CD4-positive, alpha-beta T cell treated with Interleukin-4 for 4 hours (primary cell): Measurements from ENCODE around the gene CREB3L1.
"Not testable (repeated sequence)": the region's sequence is repeated elsewhere in the genome, so short reads cannot be mapped to it uniquely, and the experiment has no call there.

Experiments used
- DNase-seq: peaks from one replicate; pipeline ENCODE4 v3.0.0-alpha.2; 2020

CREB3L1 gene

DNA sequence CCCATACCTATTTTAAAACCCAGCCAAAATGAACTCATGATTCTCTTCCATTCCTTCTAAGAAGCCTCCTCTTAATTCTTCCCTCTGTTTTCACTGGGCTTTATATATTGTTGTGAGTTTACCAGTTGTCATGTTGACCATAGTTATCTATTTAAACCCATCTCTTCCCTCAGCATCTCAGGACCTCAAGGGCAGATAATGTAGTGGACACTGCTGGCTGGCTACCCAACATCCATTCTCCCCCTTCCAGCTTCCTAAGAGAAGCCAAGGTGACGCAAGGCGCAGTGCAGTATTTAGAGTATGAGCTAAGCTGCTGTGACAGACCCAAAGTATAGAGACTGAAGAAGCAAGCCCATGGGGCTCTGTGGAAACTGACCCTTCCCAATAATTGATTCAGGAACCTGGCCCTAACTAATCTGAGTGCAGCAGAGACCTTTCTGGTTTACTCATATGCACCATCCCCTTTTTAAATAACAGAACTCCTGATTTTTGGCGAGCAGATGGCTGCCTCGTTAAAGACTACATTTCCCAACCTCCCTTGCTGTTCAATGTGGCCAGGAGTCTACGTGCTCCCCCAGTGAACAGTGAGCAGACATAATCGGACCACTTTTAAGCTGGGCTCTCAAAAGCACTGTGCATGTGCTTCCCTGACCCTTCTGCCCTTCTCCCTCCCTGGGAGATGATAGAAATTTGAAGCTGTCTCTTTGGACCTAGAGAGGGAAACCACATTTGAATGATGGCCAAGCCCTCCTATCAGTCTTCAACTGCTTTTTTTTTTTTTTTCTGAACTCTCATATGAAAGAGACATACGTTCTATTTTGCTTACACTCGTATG lies 28.1 kb upstream of the CREB3L1 start:
- DNase-seq: no peak

DNA sequence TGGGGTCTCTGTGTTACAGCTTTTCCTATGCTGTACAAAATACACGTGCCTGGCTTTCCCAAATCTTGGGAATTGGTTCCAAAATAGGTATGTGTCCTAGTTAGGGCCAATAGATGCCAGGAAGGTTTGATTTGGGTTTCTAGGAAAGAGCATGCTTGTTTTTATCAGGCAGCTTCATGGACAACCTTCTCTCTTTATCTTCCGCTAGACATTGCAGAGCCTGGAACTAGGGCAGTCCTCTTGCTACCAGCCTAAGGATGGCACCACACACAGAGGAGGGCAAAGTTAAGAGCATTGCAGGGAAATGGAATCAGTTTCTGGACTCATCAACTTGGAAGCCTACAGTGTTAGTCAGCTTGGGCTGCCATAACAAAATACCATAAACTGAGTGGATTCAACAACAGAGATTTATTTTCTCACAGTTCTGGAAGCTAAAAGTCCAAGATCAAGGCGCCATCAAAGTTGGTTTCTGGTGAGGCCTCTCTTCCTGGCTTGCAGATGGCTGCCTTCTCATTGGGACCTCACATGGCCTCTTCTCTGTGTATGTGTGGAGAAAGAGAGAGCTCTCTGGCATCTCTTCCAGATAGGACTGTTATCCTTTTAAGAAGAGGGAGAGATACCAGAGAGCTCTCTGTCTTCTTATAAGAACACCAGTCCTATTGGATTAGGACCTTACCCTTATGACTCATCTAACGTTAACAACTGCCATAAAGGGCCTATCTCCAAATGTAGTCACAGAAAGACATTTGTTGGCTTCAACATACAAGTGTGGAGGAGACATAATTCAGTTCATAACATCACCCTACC lies 27.3 kb upstream of the CREB3L1 start:
- no peak for DNase-seq

DNA sequence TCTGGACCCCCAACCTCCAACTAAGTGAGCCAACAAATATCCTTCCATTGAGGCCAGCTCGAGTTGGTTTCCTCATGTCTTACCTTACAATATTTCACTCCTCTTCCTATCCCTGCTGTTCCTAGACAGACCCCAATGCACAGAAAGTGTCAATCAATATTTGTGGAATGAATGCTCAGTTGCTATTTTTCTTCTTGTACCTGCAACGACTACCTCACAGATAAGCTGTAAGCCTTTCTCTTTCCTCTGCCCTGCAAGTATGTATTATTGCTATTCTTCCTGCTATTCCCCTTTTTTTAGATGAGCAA lies 26.8 kb upstream of the CREB3L1 start:
- DNase-seq: no peak

DNA sequence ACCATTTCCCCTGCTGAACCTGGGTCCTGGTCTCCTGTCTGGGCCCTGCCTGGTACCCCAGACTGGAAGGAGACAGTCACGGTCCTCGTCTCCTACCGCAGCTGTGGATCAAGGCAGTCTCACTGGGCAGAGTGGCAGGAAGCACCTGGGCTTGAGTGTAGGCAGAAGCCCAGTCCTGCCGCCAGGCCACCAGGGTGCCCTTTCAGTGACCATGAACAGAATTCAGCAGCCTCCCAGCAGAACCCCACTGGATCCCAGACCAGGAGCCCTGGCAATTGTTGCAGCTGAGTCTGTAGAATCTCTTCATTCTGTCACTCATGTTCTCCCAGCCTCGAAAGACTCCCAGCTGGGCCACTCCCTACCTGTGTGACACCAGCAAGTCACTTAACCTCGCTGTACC lies 25.5 kb upstream of the CREB3L1 start:
- no peak for DNase-seq

DNA sequence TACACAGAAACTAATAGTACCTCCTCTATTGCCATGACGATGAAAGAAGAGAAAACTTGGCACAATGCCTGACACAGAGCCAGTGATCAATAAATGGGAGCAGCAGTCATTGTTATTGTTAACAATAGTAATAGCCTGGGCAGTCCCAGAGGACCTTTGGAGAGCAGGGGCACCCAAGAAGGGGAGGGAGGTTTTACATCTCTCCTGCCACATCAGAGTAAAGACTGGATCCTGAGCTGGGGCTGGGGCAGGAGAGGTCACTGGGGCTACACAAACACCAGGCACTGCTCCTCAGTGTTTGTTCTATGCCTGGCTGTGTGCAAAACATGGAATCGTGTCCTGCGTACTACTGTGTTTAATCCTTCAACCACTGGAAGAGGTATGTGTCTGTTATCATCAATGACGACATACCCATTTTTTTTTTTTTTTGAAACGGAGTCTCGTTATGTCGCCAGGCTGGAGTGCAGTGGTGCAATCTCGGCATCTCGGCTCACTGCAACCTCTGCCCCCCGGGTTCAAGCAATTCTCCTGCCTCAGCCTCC lies 25.0 kb upstream of the CREB3L1 start:
- no peak for DNase-seq

DNA sequence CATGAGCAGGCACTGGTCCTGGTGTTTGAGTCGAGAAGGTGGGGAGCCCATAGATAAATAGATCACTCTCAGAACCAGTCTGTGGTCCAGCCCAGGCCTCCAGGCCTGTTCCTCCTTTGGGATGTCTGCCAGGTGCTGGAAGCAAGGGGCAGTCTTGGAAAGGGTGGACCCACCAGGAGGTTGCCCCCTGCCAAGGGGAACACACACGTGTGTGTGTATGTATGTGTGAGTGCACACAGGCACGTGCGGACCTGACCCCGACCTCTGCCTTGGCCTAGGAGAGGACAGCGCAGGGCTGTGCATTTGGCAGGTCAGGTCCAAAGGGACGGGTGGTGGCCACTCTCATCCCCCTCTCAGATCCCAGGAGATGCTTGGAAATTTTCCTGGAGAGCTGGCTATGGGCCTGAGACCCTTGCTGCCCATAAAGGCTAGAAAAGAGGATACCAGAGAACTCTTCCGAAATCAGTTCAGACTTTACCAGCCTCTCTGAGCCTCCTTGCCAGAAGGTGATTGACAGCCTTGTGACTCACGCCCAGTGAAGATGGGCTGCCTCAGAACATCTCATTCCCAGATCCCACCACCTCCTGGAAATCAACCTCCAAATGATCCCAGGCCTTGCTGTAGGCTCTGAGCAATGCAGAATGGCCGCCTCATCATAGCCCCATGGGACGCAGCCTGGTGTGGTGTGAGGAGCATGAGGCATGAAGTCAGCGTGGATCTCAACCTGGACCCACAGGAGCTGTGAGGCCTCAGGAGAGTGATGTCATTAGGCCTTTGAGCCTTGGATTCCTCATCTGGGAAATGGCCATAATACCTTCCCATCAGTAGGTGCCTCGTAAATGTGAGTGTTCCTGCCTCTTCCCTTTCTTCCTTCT lies 24.0 kb upstream of the CREB3L1 start:
- no peak for DNase-seq

DNA sequence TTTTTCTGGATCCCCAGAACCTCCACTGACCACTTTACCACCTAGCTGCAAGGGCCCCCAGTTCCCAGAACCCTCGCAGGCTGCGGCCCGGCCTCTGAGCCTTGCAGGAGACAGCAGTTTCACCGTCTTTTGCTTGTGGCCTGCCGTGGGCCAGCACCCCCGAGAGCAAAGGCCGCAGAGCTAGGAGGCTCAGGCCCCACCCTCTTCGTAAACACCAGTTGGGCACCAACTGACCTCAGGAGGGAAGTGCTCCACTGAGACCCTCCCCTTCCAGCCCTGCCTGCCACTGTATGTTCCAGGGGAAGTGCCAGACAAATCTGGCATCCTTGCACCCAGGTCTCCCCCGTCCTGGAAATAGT lies 23.4 kb upstream of the CREB3L1 start:
- no peak for DNase-seq

DNA sequence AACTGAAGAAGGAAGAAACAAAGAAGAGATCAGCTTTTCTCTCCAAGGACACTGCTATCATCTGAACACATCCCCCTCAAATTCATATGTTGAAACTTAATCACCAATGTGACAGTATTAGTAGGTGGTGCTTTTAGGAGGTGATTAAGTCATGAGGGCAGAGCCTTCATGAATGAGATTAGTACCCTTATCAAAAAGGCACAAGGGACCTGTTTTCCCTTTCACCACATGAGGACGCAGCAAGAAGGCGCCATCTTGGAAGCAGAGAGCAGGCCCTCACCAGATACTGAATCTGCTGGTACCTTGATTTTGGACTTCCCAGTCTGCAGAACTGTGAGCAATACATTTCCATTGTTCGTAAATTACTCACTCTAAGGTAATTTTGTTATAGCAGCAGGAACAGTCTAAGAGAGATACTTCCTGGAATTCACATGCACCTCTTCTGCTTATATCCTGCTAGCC lies 20.9 kb upstream of the CREB3L1 start:
- DNase-seq: no peak

DNA sequence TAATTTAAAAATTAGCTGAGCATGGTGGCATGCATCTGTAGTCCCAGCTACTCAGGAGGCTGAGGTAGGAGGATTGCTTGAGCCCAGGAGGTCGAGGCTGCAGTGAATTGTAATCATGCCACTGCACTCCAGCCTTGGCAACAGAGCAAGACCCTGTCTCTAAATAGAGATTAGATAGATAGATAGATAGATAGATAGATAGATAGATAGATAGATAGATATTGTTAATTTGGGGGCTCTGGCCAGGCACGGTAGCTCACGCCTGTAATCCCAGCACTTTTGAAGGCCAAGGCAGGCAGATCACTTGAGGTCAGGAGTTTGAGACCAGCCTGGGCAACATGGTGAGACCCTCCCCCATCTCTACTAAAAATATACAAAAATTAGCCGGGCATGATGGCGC lies 18.1 kb upstream of the CREB3L1 start:
- not testable (repeated sequence) for DNase-seq

DNA sequence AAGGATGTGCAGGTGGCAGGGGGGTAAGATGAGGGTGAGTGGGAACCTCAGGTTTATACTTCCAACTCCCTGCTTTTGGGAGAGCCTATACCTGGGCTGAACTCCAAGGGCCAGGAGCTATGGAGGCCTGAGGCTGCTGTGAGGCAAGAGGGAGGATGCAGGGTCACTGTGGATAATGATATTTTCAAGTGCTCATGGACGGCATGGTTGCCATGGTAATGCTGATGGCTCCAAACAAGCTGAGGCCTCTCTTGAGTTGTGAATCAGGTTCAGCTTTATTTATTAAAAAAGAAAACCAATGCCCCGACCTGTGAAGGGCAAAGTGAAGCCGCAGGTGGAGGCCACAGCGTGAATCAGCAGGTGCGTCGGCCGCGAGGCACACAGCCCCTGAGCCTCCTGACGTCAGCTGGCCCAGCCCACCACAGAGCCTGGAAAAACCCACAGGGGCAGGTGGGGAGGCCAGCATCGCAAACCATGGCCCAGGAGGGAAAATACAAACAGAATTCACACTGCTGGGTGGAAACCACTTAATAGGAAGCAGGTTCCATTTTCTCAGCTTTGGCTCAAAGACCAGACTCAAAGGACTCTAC lies 17.4 kb upstream of the CREB3L1 start:
- no peak for DNase-seq

DNA sequence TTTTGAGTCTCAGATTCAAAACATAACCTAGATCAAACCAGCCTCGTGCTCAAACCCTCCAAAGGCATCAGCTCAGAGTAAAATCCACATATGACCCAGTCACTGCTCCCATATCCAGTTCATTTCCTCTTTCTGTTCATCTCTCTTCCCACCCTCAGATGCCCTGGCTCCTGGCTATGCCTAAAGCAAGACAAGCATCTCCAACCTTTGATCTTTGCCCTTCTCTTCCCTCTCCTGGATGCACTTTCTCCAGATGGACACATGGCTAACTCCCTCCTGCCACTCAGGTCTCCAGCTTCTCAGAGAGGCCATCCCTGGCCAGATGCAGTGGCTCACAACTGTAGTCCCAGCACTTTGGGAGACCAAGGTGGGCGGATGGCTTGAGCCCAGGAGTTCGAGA lies 14.3 kb upstream of the CREB3L1 start:
- DNase-seq: no peak

DNA sequence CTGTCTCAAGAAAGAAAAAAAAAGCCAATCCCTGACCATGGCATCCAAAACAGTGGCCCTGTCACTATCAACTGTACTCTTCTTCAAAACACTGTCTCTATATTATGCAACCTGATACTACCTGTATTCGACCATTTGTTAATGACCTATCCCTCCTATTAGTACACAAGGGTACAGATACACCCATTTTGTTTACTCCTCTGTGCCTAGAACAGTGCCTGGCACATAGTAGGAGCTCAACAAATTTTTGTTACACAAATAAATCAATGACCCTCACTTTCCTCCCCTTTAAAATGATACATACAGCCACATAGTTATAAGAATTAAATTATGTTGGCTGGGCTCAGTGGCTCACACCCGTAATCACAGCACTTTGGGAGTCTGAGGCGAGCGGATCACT lies 13.4 kb upstream of the CREB3L1 start:
- no peak for DNase-seq

DNA sequence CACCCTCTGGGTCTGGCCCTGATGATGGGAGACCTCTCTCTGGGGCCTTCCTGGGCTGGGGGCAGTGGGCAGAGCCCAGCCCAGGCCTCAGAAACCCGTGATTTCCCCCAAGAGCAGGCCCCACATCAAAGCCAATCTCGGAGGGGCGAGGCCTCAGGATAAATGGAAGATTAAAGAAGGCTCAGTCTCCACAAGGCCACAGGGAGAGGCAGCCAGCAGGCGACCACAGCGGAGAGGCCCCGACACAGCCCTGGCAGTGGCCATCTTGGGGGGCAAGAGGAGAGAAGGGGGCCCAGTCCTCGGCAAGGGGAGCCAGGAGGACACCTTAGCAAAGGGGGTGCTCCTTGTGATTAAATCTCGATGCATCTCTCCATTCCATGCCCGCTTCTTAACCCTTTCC lies 12.5 kb upstream of the CREB3L1 start:
- DNase-seq: no peak

DNA sequence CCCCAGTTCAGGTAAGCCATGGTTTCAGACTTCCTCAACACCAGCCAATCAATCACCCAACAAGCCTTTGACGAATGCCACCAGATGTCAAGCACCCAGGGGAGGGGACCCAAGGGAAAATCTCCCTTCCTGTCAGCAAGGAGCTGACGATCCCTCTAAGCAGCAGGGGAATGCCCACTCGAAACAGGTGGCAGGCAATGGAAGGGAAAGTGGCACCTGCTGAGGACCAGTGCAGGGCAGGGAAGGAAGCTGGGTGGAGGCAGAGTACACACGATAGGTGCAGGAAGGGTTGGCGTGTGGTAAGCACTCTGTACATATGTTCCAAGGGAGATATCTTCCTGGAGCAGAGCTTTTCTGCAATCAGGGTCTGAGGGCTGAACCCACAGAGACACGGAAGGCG lies 11.7 kb upstream of the CREB3L1 start:
- no peak for DNase-seq

DNA sequence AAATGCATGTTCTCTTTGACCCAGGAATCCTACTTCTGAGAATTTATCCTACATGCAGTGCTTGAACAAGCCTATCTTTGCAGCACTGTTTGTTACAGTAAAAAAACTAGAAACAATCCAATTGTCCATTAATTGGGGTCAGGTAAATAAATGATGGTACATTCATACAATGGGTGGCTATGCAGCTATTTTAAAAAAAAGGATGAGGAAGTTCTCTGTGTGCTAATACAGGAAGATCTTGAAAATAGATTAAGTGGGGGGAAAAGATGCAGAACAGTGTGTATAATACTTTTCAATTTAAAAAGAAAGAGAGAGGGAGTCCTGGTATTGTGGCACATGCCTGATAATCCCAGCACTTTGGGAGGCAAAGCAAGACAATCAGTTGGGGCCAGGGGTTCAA lies 9.5 kb upstream of the CREB3L1 start:
- DNase-seq: no peak

DNA sequence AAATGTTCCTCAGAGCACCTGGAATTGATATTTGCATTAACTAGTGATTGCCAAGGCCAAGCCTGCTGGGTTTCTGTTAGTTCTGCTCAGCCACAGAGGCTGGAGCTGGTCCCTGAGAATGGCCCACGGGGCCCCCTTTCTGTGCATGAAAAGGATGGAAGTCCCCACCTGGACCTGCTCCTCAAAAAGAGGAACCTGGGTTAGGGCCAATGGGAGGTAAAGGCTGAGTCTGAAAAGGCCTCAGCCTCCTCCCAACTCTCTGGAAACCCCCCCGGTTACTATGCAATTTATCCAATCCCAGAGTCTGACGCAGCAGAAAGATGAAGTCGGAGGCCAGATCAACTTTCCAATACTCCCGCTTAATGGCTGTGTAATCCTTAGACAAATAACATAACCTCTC lies 6.8 kb upstream of the CREB3L1 start:
- no peak for DNase-seq

DNA sequence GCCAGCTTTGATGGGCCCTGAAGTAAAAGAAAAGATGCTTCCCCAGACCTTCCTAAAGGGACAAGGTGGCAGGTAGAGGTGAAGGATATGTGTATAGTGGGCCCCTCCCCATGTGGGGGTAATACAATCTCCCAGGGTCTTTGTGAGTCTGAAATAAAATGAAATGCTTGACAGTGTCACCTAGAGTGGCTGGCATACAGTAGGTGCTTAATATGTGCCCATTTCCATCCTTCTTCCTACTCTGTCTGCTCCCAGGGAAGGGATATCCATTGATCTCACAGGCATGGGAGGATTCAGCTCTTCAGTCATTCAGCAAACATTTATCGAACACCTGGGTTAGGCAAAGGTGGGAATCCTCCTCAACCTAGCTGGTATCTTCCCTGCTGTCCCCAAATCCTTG lies 6.1 kb upstream of the CREB3L1 start:
- no peak for DNase-seq

DNA sequence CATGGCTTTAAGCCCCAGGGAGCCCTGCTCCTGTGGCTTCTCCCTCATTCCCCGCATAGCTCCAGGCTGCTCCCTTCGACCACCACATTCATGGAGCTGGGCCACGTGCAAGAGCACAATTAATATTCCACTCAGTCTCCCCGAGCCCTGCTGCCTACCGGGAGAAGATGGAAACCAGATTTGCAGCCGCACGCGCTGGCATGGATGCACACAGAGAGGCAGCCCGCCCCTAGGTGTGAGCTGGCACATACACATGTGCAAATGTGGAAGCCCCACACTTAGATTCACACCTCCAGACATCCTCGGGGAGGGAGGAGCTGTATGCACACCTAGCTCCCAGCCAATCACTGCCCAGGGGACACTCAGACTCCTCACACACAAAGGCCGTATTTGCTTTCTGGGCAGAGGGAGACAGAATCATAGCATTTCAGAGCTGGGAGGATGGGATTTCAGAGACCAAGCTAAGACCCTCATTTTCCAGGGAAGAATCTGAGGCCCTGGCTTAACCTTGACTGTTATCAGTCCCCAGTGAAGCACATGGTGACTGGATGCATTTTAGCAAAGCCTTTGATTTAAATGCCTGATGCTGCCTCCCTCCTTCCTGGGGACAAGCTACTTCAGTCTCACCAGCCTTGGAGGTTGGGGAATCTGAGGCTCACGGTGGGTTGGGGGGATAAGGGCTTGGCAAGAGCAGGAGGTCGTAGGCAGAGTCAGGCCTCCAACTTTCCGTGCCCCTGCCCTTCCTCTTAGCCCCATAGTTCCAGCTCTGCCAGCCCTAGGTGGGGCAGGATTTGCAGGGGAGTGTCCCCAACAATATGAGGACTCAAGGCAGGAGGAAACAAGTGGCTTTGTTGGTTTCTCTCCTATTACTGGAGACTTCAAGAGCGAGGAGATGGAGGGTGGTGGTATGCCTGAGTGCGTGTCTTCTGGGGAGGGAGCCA lies 5.3 kb upstream of the CREB3L1 start:
- no peak for DNase-seq

DNA sequence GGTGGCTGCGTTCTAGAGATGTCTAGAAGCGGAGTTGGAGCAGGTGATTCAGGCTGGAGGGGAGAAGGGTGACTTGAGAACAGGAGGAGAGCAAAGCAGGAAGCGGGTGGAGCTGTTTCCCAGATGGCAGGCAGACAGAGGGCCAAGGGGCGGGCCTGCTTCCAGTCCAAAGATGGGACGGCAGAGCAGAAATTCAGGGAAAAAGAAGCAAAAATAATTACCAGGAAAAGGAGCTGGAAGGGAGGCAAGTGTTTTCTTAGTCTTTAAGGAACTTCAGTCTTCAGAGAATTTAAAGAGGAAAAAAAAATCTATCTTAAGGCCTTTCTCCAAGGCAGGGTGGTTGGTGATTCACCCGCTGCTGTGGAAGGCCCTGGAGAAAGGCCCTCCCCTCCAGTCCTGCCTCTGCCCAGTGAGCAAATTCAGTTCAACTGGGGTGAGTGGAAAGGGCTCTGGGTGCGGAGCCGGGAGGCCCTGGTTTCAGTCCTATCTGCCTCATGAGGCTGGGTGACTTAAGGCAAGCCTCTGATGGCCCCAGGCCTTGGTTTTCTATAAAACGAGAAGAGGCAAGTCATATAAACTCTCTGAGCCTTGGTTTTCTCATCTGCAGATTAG lies 4.5 kb upstream of the CREB3L1 start:
- DNase-seq: no peak

DNA sequence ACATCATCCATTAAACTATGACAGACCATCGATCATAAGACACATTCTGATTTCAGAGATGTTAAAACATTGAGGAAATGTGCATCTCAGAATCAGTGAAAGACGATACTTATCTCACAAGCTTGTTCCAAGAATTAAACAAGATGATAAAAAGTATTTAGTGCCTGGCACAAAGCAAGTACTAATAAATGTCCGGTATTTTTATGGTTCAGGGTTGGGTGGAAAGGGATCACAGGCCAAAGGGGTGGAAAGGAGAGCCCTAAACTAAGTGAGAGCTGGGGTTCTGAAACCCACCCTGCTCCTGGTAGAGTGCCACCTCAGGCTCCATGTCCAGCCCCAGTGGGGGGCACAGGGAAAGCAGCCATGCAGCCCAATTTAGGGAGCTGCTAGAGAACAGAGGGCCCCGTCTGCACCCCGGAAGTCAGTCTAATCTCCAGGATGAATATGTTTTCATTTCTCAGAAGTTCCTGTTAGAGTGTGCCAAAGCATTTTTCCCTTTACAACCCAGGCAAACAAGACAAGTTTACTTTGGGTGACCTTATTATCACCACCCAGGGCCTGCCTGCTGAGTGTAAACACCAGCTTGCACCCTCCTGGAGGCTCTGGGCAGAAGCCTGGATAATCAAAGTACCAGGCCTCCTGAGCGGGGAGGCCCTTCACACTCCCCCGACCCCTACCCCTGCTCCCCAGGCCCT lies 3.8 kb upstream of the CREB3L1 start:
- no peak for DNase-seq
